IMR-90 (cell line): ENCODE data around the gene MGAT4A. TPM values are rescaled to one million over a fixed set of nuclear protein-coding genes. Genes with fewer than 3 reads are reported as not detected.

Experiments used
- ATAC-seq: fragments of 200-7000 bp; cut with Tn5 transposase; 2 replicates; pipeline ENCODE4 v1.9.1; 2020; ENCODE audit warnings: low read depth, mild to moderate bottlenecking, moderate library complexity
- BruUV-seq: library from RNA; stranded (reverse); fragments of 400-500 nt; replicated peaks from 2 replicates; lab custom pipeline; 2021; lab: Mats Ljungman, UMichigan
- CTCF ChIA-PET: fragments of 300-600 bp; formaldehyde crosslinking; extraction: SDS; loops from one replicate; lab custom pipeline; 2021; ENCODE audit warnings: antibody characterized with exemption; lab: Yijun Ruan, JAX
- POLR2A ChIA-PET: fragments of 300-600 bp; sonication (Branson Sonifier 250); formaldehyde crosslinking; loops from one replicate; lab custom pipeline; 2022; ENCODE audit warnings: antibody characterized with exemption; ENCODE audit not compliant: unreplicated experiment; lab: Charles Lee
- DNase-seq: peaks from one replicate; pipeline ENCODE4 v3.0.0; 2013
- H2AFZ ChIP-seq: replicated peaks from 2 replicates; pipeline ENCODE3; 2013; ENCODE audit warnings: low read length, mild to moderate bottlenecking; ENCODE audit not compliant: poor library complexity
- H2AK5ac ChIP-seq: 2 replicates; pipeline ENCODE4 v1.6.1; 2013; ENCODE audit warnings: low read depth, low read length, inconsistent platforms
- H2AK9ac ChIP-seq: replicated peaks from 2 replicates; pipeline ENCODE3; 2013; ENCODE audit warnings: mild to moderate bottlenecking, low read depth, low read length, moderate library complexity; ENCODE audit not compliant: poor library complexity
- H2BK120ac ChIP-seq: 2 replicates; pipeline ENCODE4 v1.6.1; 2013; ENCODE audit warnings: low read depth, low read length, inconsistent platforms
- H2BK15ac ChIP-seq: 3 replicates; pipeline ENCODE4 v1.6.1; 2013; ENCODE audit warnings: low read depth, low read length, inconsistent platforms
- H2BK20ac ChIP-seq: 2 replicates; pipeline ENCODE4 v1.6.1; 2013; ENCODE audit warnings: low read depth, mild to moderate bottlenecking, inconsistent platforms, low read length, moderate library complexity
- H2BK5ac ChIP-seq: 2 replicates; pipeline ENCODE4 v1.6.1; 2013; ENCODE audit warnings: mild to moderate bottlenecking, low read depth, low read length, inconsistent platforms; ENCODE audit not compliant: poor library complexity, severe bottlenecking
- H3K14ac ChIP-seq: replicated peaks from 2 replicates; pipeline ENCODE4 v1.6.1; 2013; ENCODE audit warnings: low read depth, low read length, inconsistent platforms
- H3K18ac ChIP-seq: 2 replicates; pipeline ENCODE4 v1.6.1; 2013; ENCODE audit warnings: low read depth, low read length, control low read depth
- H3K23ac ChIP-seq: 2 replicates; pipeline ENCODE4 v1.6.1; 2013; ENCODE audit warnings: low read depth, low read length, inconsistent platforms
- H3K27ac ChIP-seq: 2 replicates; pipeline ENCODE4 v1.5.1; 2013; ENCODE audit warnings: mild to moderate bottlenecking, control low read depth, low read length; ENCODE audit not compliant: insufficient read depth
- H3K27me3 ChIP-seq: 2 replicates; pipeline ENCODE4 v1.6.1; 2013; ENCODE audit warnings: low read length; ENCODE audit not compliant: control insufficient read depth, insufficient read depth
- H3K36me3 ChIP-seq: 2 replicates; pipeline ENCODE4 v1.6.1; 2013; ENCODE audit warnings: low read length, mixed read lengths; ENCODE audit not compliant: control insufficient read depth, insufficient read depth
- H3K4ac ChIP-seq: 2 replicates; pipeline ENCODE4 v1.6.1; 2013; ENCODE audit warnings: low read depth, low read length, inconsistent platforms
- H3K4me1 ChIP-seq: 2 replicates; pipeline ENCODE4 v1.6.1; 2013; ENCODE audit warnings: low read length, mixed read lengths; ENCODE audit not compliant: control insufficient read depth, insufficient read depth
- H3K4me2 ChIP-seq: 2 replicates; pipeline ENCODE4 v1.6.1; 2013; ENCODE audit warnings: low read depth, mild to moderate bottlenecking, control low read depth, low read length, moderate library complexity
- H3K4me3 ChIP-seq: 2 replicates; pipeline ENCODE4 v1.5.1; 2013; ENCODE audit warnings: low read depth, mild to moderate bottlenecking, control low read depth, low read length, moderate library complexity; ENCODE audit not compliant: insufficient read depth
- H3K56ac ChIP-seq: 2 replicates; pipeline ENCODE4 v1.6.1; 2013; ENCODE audit warnings: low read length, inconsistent platforms; ENCODE audit not compliant: insufficient read depth; ENCODE audit errors: extremely low read depth
- H3K79me1 ChIP-seq, 2 experiments: 2 replicates each; pipeline ENCODE4 v1.6.1; 2013; ENCODE audit warnings: low read length in 2 of 2, inconsistent platforms in 1 of 2, low read depth in 1 of 2
- H3K9ac ChIP-seq: 2 replicates; pipeline ENCODE4 v1.6.1; 2013; ENCODE audit warnings: low read depth, low read length, control low read depth
- H3K9me1 ChIP-seq: 2 replicates; pipeline ENCODE4 v1.6.1; 2013; ENCODE audit warnings: low read length, inconsistent platforms; ENCODE audit not compliant: insufficient read depth
- H3K9me3 ChIP-seq: 2 replicates; pipeline ENCODE4 v1.6.1; 2013; ENCODE audit warnings: low read length; ENCODE audit not compliant: control insufficient read depth, insufficient read depth
- H4K20me1 ChIP-seq: 2 replicates; pipeline ENCODE4 v1.6.1; 2013; ENCODE audit warnings: low read length, inconsistent platforms; ENCODE audit not compliant: insufficient read depth
- H4K5ac ChIP-seq: 2 replicates; pipeline ENCODE4 v1.6.1; 2013; ENCODE audit warnings: mild to moderate bottlenecking, low read depth, low read length, control low read depth
- H4K8ac ChIP-seq, 2 experiments: 2 replicates each; pipeline ENCODE4 v1.6.1; 2013; ENCODE audit warnings: low read depth in 2 of 2, low read length in 2 of 2, control low read depth in 1 of 2, inconsistent platforms in 1 of 2
- H4K91ac ChIP-seq: 2 replicates; pipeline ENCODE4 v1.6.1; 2013; ENCODE audit warnings: low read depth, low read length, inconsistent platforms; ENCODE audit not compliant: insufficient read depth
- BHLHE40 ChIP-seq: fragments of 150-350 bp; IDR thresholded peaks from 2 replicates; pipeline ENCODE4 v1.6.1; 2016; ENCODE audit warnings: mild to moderate bottlenecking, low read depth, low read length
- CEBPB ChIP-seq: IDR thresholded peaks from 2 replicates; pipeline ENCODE4 v1.6.1; 2012; ENCODE audit warnings: low read depth, low read length, improper control_type of control experiment
- CHD1 ChIP-seq: IDR thresholded peaks from 2 replicates; pipeline ENCODE4 v1.6.1; 2012; ENCODE audit warnings: low read depth, low read length, improper control_type of control experiment
- CTCF ChIP-seq: conservative IDR thresholded peaks from 2 replicates; pipeline ENCODE4 v1.5.1; 2012; ENCODE audit warnings: mild to moderate bottlenecking, low read depth, low read length, improper control_type of control experiment
- ELK1 ChIP-seq: fragments of 150-350 bp; IDR thresholded peaks from 2 replicates; pipeline ENCODE4 v1.6.1; 2016; ENCODE audit warnings: low read depth, mild to moderate bottlenecking, low read length, moderate library complexity, borderline replicate concordance
- FOS ChIP-seq: fragments of 150-350 bp; IDR thresholded peaks from 2 replicates; pipeline ENCODE4 v1.6.1; 2016; ENCODE audit warnings: low read depth, low read length
- MAFK ChIP-seq: IDR thresholded peaks from 2 replicates; pipeline ENCODE4 v1.6.1; 2012; ENCODE audit warnings: low read depth, low read length, improper control_type of control experiment
- MAZ ChIP-seq: IDR thresholded peaks from 2 replicates; pipeline ENCODE4 v1.6.1; 2012; ENCODE audit warnings: low read depth, mild to moderate bottlenecking, low read length, improper control_type of control experiment, moderate library complexity, borderline replicate concordance
- MXI1 ChIP-seq: IDR thresholded peaks from 2 replicates; pipeline ENCODE4 v1.6.1; 2012; ENCODE audit warnings: low read depth, mild to moderate bottlenecking, low read length, moderate library complexity, borderline replicate concordance
- NFE2L2 ChIP-seq: fragments of 150-350 bp; IDR thresholded peaks from 2 replicates; pipeline ENCODE4 v1.6.1; 2016; ENCODE audit warnings: low read depth, mild to moderate bottlenecking, low read length
- POLR2A ChIP-seq: IDR thresholded peaks from 2 replicates; pipeline ENCODE4 v1.6.1; 2012; ENCODE audit warnings: mild to moderate bottlenecking, low read depth, low read length
- RAD21 ChIP-seq: IDR thresholded peaks from 2 replicates; pipeline ENCODE4 v1.6.1; 2012; ENCODE audit warnings: low read length, improper control_type of control experiment
- RCOR1 ChIP-seq: IDR thresholded peaks from 2 replicates; pipeline ENCODE4 v1.6.1; 2012; ENCODE audit warnings: mild to moderate bottlenecking, low read length, improper control_type of control experiment; ENCODE audit not compliant: insufficient replicate concordance
- RFX5 ChIP-seq: IDR thresholded peaks from 2 replicates; pipeline ENCODE4 v1.8.0; 2012; ENCODE audit warnings: low read depth, mild to moderate bottlenecking, low read length, moderate library complexity
- SMC3 ChIP-seq: fragments of 150-350 bp; IDR thresholded peaks from 2 replicates; pipeline ENCODE4 v1.6.1; 2016; ENCODE audit warnings: low read depth, mild to moderate bottlenecking, antibody characterized with exemption, low read length, moderate library complexity
- USF2 ChIP-seq: fragments of 150-350 bp; IDR thresholded peaks from 2 replicates; pipeline ENCODE4 v1.6.1; 2017; ENCODE audit warnings: mild to moderate bottlenecking, antibody characterized with exemption, low read length, low read depth
- dilution Hi-C: fragments of 300-500 bp; cut with HindIII; formaldehyde crosslinking; loops from one replicate; pipeline ENCODE4 v1.14.3; 2018; ENCODE audit warnings: low sequenced_read_pairs; ENCODE audit not compliant: unreplicated experiment
- in situ Hi-C: fragments of 300-500 bp; cut with MboI; formaldehyde crosslinking; loops from 3 replicates; pipeline ENCODE4 v1.14.3; 2019; ENCODE audit warnings: low sequenced_read_pairs, inconsistent platforms, mixed read lengths
- intact Hi-C: fragments of 100-400 bp; cut with micrococcal nuclease; formaldehyde crosslinking; loops from 2 replicates; pipeline ENCODE4 v1.10.0; 2022
- polyA plus RNA-seq, 3 experiments: library from polyadenylated mRNA; depleted of rRNA; stranded (reverse); fragments of >200 nt; gene quantifications; 2 replicates each; pipeline ENCODE4 v1.2.3, GENCODE V29; 2012; ENCODE audit warnings: low replicate concordance in 1 of 3
- total RNA-seq: library from RNA; depleted of rRNA; stranded (reverse); fragments of >200 nt; gene quantifications from 2 replicates; pipeline ENCODE4 v1.2.3, GENCODE V29; 2012

Gene MGAT4A
- total and polyA plus RNA-seq, 2 of the 4 experiments (the other 2 are of a cell fraction) = under 0.01 TPM; not detected in 1

GRCh38 chr2:98739020-98739419 lies 8.1 kb upstream of the MGAT4A start:
- intact Hi-C loops = no loop called here
- CTCF ChIA-PET = no interaction called here

More at GRCh38 chr2:98739020-98739419, 8.1 kb upstream of the MGAT4A start:
- no TSS peak for BruUV-seq
- no peak overlapping the region for H3K27ac ChIP-seq
- TF ChIP-seq MXI1 = no peak
- TF ChIP-seq ELK1 = no peak
- no peak for TF ChIP-seq USF2
- no peak for TF ChIP-seq RAD21
- no peak for TF ChIP-seq CTCF
- TF ChIP-seq POLR2A = no peak
- no peak for TF ChIP-seq CHD1
- TF ChIP-seq NFE2L2 = no peak
- TF ChIP-seq RCOR1 = no peak
- no peak for TF ChIP-seq CEBPB
- no peak for TF ChIP-seq BHLHE40
- no peak for TF ChIP-seq SMC3
- no peak for TF ChIP-seq FOS
- no peak for TF ChIP-seq RFX5
- TF ChIP-seq MAZ = no peak
- no peak for TF ChIP-seq MAFK
- no peak overlapping the region for H3K14ac ChIP-seq
- H2BK20ac ChIP-seq = no peak overlapping the region
- no peak overlapping the region for H4K8ac ChIP-seq
- no peak overlapping the region for H2AK9ac ChIP-seq
- ATAC-seq = no peak
- no peak overlapping the region for H3K18ac ChIP-seq
- DNase-seq = no peak
- no peak overlapping the region for H2BK120ac ChIP-seq
- H3K79me1 ChIP-seq = no peaks in the 10 kb centered on the region
- POLR2A ChIA-PET = no interaction called here
- H3K9me3 ChIP-seq = no peaks in the 10 kb centered on the region
- no peak overlapping the region for H3K56ac ChIP-seq
- H3K9ac ChIP-seq = no peak overlapping the region
- H4K20me1 ChIP-seq = no peaks in the 10 kb centered on the region
- H2AFZ ChIP-seq = no peak overlapping the region
- H3K4me1 ChIP-seq = no peaks in the 10 kb centered on the region
- 0 out of 2 replicates have a peak, but pooled peaks cover 1% of the 10 kb centered on the region for H3K27me3 ChIP-seq
- H2AK5ac ChIP-seq = no peak overlapping the region
- H4K91ac ChIP-seq = no peak overlapping the region
- H2BK5ac ChIP-seq = no peak overlapping the region
- H3K36me3 ChIP-seq = no peaks in the 10 kb centered on the region
- no peak overlapping the region for H3K4me2 ChIP-seq
- no peak overlapping the region for H3K4me3 ChIP-seq
- H3K23ac ChIP-seq = no peak overlapping the region
- dilution Hi-C loops (no loop called here), in situ Hi-C loops (no loop called here)
- H4K5ac ChIP-seq = no peak overlapping the region
- H3K4ac ChIP-seq = no peak overlapping the region
- H2BK15ac ChIP-seq = no peak overlapping the region
- no peaks in the 10 kb centered on the region for H3K9me1 ChIP-seq
